Activated effector memory CD4-positive, alpha-beta T cell treated with anti-CD3 and anti-CD28 coated beads, Interleukin-2, amount 50 U/mL, for 16 hours (primary cell): ENCODE data around the gene BICD1.
"Not testable (repeated sequence)": the region's sequence is repeated elsewhere in the genome, so short reads cannot be mapped to it uniquely, and the experiment has no call there.

Source experiments
- DNase-seq: peaks from one replicate; pipeline ENCODE4 v3.0.0-alpha.2; 2020

The BICD1 gene

DNA sequence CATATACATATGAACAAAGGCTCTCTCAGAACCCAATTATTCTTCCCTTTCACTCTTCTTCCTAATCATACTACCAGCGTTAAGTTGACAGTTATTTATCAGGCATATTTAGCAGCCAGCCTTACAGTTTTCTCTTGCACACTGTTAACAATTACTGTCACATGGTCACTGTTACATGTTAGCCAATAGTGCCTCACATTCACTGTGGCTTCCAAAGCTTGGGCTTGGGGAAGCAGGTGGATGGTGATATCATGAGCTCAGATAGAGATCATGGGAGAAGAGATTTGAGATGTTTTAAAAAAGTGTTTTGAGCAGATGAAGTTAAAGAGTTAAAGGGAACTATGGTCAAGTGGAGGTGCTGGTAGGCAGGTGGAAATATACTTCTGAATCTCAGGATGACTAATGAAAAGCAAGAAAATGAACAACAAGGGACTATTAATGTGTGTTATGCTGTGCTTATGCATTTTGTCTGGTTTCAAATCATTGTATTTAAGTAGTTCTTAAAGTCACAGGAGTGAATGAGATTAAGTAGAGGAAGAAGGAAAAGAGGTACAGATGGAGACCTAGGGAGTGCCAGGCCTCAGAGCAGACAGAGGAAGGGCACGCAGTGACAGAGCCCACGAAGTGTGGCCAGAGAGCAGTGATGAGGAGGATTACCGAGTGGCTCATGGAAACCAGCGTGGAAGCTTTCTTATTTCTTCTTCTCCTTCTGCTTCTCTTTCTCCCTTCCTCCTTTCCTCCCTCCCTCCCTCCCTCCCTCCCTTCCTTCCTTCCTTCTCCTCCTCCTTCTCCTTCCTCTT, 39.6 kb downstream of the BICD1 start:
- DNase-seq = no peak

GRCh38 chr12:32148372-32148771, 41.7 kb downstream of the BICD1 start:
- DNase-seq = no peak

DNA sequence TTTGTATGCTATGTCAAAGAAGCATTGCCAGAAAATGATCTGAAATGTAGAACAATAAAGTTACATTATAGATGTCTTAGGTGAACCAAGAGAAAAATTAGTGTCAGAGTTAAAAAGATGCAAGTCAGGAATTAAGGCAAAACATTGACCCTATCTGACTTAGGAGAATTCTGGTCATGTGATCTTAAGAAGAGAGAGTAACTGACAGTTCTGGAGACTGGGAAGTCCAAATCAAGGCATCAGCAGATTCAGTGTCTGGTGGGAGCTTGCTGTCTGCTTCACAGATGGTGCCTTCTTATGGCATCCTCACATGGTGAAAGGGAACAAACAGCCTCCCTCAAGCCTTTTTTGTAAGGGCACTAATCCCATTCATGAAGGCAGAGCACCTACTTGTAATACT, 42.8 kb downstream of the BICD1 start:
- DNase-seq = no peak

GRCh38 chr12:32151086-32151485, 44.4 kb downstream of the BICD1 start:
- DNase-seq = no peak

- DNase-seq = no peak
These were observed 44.9 kb downstream of the BICD1 start for GRCh38 chr12:32151552-32151951.

DNA sequence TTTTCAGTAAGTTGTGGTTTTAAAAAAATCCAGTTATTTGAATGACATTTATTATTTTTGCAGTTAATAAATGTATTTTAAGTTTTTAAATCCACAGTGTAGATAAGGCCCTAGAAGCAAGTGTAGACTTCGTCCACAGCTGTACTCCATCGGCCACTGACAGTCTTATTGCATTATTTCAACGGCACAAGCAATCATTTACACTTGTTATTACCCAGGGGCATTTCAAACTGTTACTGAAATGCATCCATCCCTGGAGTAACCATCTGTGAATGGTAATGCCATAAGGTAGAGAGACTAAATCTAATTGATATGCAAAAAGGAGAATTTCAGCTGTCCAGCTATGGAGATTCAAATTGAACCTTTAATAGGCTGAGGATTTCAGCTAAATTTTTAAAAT, 48.4 kb downstream of the BICD1 start:
- no peak for DNase-seq

DNA sequence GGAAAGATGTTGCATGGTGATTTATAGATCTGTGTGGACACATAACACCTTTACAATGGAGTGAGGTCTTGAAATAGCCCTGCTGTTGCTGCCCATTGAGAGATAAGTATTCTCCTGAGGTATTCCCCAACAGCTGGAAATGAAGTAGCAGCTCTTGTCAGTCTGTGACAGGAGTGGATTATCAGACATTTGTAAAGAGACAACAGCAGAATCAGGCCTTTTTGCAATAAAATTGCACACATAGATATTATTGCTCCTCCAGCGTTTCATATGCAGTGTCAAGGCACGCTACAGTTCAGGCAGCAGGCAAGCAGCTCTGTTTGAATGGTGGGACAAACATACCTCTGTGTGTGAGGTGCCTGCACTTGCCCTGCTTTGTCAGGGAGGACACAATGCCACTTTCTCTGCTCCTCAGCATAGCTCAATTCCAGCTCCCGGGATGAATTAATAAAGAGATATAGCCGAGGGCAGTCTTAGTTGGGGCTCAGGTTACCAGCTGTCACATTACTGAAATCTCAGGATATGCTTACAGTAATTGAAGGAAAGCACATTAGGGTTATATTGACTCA, 49.4 kb downstream of the BICD1 start:
- no peak for DNase-seq

- no peak for DNase-seq
These were observed 51.9 kb downstream of the BICD1 start for GRCh38 chr12:32158525-32158924.

GRCh38 chr12:32159381-32159780, 52.7 kb downstream of the BICD1 start:
- no peak for DNase-seq

DNA sequence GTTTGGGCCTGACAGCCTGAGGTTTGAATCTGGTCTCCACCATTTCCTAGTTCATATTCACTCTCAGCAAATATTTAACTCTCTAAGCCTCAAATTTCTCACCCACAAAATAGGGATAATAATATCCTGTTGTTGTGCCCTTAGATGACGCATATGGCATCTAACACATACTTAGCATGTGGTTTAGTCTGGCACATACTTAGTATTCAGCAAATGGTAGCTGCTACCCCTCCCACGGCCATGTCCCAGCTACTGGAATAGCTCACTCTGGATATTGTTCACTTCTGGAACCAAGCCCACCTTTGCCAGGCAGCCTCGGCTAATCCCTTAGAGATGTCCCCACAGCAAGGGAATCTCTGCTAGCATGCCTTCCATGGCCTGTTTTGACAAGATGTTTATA, 53.3 kb downstream of the BICD1 start:
- DNase-seq = no peak

GRCh38 chr12:32161058-32161457, 54.4 kb downstream of the BICD1 start:
- no peak for DNase-seq

GRCh38 chr12:32163596-32163995, 56.9 kb downstream of the BICD1 start:
- DNase-seq = no peak

DNA sequence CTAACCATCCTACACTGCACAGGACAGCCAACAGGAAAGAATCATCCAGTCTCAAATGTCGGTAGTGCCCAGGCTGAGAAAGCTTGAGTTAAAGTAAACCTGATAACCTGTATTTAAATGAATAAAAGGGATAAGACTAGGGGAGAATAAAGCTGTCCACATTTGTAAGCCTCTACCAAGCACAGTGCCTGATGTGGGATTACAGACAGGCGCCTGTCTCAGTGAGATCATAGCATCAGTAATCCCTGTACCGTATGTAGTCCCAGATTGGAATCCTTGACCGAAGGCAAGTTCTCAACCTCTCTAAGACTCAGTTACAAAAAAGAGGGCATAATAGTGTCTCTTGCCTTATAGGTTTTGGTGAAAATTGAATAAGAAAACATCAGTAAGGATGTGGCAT, 59.9 kb downstream of the BICD1 start:
- DNase-seq = no peak

DNA sequence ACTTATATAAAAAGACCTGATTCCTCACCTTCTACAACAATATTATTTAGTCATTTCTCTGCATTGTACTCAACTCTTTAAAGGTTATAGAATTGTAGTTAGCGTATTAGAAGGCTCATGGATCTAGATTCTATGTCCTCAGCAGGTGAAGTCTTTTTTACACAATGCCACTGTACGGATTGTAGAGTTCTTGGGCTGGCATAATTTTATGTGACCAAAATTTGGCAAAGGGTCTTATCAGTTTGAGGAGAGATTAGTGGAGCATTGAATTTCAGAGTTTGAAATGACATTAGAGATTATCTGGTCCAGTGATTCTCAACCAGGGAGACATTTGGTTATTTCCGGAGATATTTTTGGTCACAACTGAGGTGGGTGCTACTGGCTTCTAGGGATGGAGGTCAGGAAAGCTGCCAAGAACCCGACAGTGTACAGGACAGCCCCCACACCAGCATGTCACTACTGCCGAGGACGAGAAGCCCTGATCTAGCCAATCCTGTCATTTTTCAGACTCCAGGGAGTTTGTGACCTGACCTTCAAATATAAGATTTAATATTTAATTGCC, 63.9 kb downstream of the BICD1 start:
- DNase-seq = no peak

DNA sequence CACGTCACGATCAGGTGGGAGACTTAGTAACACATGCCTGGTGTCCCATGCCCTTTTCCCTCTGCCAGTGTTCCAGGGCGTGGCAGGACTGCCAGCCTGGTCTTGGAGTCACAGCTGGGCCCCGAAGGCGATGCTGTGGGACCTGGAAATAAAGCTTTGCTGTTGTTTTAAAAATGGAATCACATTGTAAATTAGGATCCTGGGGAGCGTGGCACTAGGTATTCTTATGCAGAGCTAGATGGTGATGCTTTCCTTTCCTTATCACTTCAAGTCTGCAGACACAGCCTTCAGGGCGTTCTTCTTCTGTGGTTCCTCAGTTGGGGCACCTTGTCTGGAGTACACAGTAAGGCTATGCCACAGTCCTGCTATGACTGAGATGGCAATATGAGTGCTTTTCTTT, 64.6 kb downstream of the BICD1 start:
- DNase-seq = no peak

DNA sequence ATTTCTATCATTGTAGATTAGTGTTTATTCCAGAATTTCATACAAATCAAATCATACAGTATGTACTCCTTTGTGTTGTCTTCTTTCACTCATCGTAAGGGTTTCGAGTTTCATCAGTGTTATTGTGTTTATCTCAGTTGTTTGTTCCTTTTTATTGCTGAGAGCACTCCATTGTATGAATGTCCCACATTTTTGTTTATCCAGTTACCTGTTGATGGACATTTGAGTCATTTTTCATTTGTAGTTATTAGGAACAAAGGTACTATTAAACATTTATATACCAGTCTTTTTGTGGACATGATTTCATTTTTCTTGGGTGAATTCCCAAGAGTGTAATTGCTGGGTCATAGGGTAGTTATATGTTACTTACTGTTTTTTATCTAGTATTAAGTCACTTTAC, 70.0 kb downstream of the BICD1 start:
- DNase-seq = no peak

DNA sequence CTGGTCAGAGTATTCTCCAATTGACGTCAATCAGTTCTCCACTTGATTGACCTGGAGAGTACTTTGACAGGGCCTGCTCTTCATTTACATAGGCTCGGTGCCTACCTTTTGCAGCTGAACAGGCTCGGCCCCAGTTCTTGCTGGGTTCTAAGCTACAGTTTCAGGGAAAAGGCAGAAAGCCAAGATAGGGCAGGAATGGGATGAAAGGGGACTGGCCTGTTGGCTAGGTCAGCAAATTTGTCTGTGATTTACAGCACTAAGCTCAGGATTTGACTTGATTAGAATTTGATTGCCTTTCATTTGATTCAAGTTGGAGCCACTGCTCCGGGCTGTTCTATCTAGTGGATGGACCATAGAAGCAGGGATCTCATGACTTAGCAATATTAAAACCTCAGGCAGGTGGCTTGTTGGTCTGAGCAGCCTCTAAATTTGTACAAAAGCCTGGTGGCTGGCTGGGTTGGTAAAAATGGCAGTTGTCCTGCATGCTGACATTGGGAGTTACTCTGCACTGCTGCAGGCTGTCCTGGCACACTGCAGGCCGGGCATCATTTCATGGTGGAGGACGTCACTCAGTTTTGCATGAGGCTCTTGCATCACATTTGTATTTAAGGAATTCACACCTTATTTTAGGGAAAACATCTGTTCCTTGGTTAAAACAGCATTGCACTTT, 71.8 kb downstream of the BICD1 start:
- no peak for DNase-seq

DNA sequence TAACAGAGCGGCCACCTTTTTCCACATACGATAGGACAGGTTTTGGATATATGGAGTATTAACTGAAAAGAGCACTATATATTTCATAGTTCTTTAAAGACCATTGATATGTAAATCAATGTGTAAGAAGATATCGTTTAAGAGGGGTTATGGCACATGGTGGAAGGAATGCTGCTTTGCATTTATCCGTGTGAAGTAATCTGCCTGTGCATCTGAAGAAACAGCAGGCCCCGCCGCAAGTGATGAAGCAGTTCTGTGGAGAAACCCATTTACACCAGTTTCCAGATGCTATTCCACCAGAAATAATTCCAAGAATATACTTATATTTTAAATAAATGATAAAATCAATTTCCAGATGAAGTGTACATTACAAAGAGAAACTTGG, 72.4 kb downstream of the BICD1 start:
- DNase-seq = no peak

GRCh38 chr12:32181498-32182175, 75.0 kb downstream of the BICD1 start:
- no peak for DNase-seq

GRCh38 chr12:32183650-32184049, 77.0 kb downstream of the BICD1 start:
- DNase-seq = no peak

DNA sequence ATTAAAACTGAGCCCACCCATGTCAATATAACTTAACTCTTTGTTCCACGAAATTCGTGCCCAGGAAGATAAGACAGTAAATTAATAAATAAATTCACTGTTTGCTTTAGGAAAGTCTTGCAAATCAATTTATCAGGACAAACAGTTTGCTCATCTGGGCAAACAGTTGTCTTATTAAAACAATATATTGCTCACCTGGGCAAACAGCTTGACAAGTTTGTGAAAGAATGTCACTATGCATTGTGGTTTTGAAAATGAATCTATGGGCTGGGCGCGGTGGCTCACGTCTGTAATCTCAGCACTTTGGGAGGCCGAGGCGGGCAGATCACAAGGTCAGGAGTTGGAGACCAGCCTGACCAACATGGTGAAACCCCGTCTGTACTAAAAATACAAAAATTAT, 80.5 kb downstream of the BICD1 start:
- not testable (repeated sequence) for DNase-seq

DNA sequence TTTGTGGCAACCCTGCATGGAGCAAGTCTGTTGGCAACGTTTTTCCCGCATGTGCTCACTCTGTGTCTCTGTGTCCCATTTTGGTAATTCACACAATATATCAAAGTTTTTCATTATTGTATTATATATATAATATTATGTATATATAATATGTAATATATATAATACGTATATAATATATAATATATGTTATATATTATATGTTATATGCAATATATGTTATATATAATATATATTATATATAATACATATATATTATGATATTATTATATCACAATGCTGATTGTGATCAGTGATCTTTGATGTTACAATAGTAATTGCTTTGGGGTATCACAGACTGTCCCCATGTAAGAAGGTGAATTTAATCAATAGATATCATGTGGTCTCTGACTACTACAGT, 84.8 kb downstream of the BICD1 start:
- no peak for DNase-seq
